NOMO-1 treated with dmso at 0.1 percent for 144 hours (cell line): ENCODE data around the gene MYL7.

Experiments used
- DNase-seq: peaks from one replicate; lab custom pipeline; 2025; ENCODE audit not compliant: unreplicated experiment; lab: John Stamatoyannopoulos, UW

MYL7 gene

GRCh38 chr7:44101966-44102845 is 38.9 kb downstream of the MYL7 start:
- no peak for DNase-seq

GRCh38 chr7:44101303-44101965 is 39.7 kb downstream of the MYL7 start:
- DNase-seq = no peak

DNA sequence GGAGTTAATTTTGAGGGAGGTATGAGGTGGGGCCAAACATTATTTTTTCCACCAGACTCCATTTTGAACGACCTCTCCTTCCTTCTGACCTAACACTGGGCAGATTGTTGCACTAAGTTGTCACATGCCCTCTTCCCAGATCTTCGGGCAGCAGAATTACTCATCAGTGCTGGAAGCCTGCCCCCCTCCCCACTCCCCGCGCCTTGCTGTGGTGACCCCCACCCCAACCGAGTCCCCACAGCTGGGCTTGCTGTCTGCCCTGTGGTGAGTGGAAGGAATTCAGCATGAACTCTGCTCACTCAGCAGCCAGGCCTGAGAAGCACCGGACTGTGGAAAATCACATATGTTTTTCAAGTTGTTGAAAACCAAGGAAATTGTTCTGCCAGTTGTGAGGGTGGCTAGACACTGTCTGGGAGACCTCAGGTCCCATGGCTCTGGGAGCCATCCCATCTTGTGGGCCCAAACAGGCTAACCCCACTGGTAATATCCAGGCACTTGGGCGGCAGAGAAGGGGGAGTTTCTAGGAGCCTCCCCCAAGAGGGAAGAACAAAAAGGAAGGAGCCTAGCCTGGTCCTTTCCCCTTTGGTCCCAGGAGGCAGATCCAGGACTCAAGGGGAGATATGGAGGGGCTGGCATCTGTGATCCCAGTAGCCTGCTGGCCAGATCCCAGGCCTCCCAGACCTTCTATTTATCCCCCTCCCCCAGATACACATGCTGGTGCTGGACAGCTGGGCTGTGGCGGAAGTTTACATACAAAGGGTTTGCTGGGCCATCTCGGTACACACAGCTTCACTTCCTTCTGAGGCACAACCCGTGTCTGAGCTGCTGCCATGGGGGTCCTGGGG is 40.5 kb downstream of the MYL7 start:
- no peak for DNase-seq

DNA sequence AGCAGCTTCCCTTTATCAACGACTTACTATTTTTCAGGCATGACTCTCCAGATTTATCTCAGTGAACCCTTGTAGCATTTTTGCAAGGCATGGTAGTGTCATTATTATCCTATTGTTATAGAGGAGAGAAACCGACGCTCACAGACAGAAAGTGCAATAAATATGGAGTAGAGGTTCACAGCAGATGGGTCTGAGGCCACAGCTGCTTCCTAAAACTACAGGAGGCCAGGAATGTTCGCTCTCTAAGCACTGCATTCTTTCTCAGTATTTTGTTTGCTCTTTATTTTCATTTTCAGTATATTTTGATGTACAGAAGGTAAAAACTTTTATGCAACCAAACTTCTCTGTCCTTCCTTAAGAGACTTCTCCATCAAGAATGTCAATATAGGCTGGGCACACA is 41.5 kb downstream of the MYL7 start:
- no peak for DNase-seq

- DNase-seq = no peak
Measured at GRCh38 chr7:44098092-44099068, 42.8 kb downstream of the MYL7 start.

DNA sequence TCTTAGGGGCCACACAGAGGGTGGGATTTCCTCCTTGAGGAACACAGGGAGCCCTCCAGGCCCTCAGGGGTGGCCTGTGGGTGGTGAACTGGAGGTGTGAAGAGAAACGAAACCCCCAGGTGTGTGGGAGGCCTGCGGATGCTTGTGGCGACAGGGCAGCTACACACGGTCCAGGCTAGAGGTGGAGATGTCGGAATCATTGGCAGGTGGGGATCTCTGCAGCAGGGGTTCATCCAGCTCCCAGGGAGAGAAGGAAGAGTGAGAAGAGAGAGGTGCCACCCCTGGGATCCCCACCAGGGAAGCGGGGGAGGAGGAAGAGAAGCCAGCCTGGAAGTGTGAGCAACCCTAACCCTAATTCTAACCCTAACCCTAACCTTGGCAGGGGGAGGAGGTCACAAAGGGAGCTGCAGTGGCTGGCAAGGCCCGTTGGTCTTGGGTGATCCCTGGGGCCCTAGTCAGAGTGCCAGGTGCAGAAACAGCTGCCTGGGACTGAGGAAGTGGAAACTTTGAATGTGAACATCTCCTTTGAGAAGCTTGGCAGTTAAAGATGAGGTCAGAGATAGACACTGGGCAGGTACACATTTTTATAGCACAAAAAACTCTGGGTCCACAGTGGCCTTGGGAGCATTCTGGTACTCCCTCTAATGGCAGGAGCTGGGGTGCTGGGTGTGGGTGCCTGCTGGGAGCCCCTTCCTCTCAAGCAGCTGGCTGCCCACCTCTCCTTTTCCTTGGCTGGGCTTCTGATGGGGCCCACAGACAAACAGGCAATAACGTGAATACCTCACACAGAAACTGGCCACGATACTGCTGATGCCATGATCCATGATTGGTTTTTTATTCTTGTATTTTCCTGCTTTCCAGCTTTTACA is 43.8 kb downstream of the MYL7 start:
- DNase-seq = no peak

GRCh38 chr7:44096326-44096881 is 44.7 kb downstream of the MYL7 start:
- DNase-seq = no peak

DNA sequence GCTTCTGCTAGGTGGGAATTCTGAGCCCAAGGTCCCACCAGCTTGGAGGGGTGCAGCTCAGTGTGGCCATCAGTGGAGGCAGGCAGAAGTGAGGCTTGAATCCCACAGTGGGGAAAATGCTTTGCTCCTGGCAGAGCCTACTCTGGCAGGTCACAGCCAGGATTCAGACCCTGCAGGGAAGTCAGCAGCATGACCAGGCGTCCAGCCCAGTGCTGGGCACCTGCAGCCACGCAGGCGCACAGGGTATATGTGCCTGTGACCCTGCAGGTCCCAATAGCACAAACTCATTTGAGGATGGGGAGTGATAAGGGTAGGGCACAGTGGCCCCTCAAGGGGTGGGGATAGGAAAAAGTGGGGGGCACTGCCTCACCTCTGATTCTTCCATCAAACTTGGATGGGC is 45.4 kb downstream of the MYL7 start:
- no peak for DNase-seq

GRCh38 chr7:44094883-44095592 is 46.1 kb downstream of the MYL7 start:
- no peak for DNase-seq

DNA sequence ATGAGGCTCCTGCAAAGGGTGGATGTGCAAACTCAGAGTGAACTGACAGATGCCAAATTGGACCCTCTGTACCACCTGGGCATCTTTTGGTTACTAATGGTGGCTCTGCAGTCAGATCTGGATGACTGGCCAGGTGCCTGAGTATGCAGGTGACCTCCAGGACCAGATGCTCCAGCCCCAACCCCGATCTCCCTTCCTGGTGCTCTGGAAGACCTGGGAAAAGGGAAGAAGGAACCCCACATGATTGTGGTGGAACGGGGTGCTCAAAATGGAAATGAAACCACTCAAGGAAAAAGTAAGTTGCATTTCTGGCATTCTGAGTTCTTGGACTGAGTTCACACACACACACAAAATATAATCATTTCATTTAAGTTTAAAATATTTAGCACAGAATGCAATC is 46.8 kb downstream of the MYL7 start:
- no peak for DNase-seq

DNA sequence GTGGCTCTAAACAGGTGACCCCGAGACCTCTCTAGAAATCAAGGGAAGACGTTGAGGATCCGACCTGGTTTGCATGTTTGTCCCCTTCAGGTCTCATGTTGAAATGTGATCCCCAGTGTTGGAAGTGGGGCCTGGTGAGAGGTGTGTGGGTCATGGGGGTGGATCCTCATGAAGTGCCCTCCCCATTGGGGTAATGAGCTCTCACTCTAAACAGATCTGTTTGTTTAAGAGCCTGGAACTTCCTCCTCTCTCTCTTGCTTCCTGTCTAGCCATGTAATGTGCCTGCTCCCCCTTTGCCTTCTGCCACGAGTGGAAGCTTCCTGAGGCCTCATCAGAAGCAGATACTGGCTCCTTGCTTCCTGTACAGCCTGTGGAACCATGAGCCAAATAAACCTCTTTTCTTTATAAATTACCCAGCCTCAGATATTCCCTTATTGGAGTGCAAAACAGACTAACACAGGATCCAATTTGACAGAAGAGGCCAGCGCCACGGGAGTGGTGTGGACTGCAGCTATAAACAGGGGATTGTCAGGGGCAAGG is 48.0 kb downstream of the MYL7 start:
- DNase-seq = no peak
